NT2/D1 (cell line): Measurements from ENCODE around the gene CDON.

Experiments
- SUZ12 ChIP-seq: IDR thresholded peaks from 2 replicates; pipeline ENCODE4 v1.6.1; 2011; ENCODE audit not compliant: insufficient read length, insufficient read depth; ENCODE audit errors: extremely low read depth
- YY1 ChIP-seq: IDR thresholded peaks from 2 replicates; pipeline ENCODE4 v1.6.1; 2011; ENCODE audit not compliant: insufficient read length, insufficient read depth
- ZNF274 ChIP-seq: IDR thresholded peaks from 2 replicates; pipeline ENCODE4 v1.6.1; 2011; ENCODE audit warnings: mild to moderate bottlenecking, low read depth, low read length

DNA sequence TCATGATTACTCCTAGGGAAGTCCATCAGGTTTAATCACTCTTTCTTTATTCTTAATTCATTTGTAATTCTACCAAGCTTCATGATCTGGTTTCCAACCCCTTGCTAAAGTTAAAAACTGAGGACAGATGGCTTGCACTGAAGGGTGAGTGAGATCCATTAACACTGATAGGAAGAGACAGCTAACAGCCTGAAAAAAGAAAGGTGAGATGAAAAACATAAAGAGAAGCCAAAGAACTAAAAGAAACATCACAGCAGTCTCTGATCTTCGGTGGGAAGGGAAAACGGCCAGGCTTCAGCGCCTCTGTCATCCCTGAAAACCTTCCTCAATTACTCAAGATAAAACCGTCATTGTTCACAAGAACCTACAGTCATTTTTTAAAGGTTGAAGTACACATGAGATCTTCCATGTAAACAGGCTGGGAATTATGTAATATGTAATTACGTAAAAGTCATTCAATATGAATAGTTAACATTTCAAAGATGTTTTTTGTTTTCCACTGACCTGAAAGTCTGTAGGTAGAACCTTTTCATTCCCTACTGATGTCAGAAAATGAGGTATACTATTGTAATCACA lies 75.5 kb downstream of the CDON start:
- TF ChIP-seq YY1 = no peak
- TF ChIP-seq ZNF274 = no peak
- no peak for TF ChIP-seq SUZ12
